Kidney (tissue), 14 donors: ENCODE results near the gene KCP. TPM values are rescaled to one million over a fixed set of nuclear protein-coding genes. Genes with fewer than 3 reads are reported as not detected.
A peak's percentile ranks its signal among the peaks of the same experiment; 100 is the strongest.

ENCODE experiments used
- DNase-seq, 5 donors: peaks; one replicate each; pipeline ENCODE4 v3.0.0-alpha.2; 2013 to 2020
- FAIRE-seq: peaks from 2 replicates; lab custom pipeline; 2012; peaks lifted over from hg19 to GRCh38; lab: Jason Lieb, UNC
- H3K27ac ChIP-seq, 2 donors: one replicate each; pipeline ENCODE4 v1.7.0; 2013; ENCODE audit warnings: low read depth in 2 of 2, low read length in 2 of 2, inconsistent platforms in 1 of 2
- H3K27me3 ChIP-seq: one replicate; pipeline ENCODE4 v1.7.1; 2013; ENCODE audit warnings: low read length, inconsistent platforms; ENCODE audit not compliant: control insufficient read depth, insufficient read depth
- H3K36me3 ChIP-seq, 3 donors: one replicate each; pipeline versions ENCODE4 v1.7.0 to v1.7.1; 2013; ENCODE audit warnings: low read length in 3 of 3, control low read depth in 1 of 3, inconsistent platforms in 1 of 3; ENCODE audit not compliant: insufficient read depth in 3 of 3, control insufficient read depth in 2 of 3
- H3K4me1 ChIP-seq, 3 donors: one replicate each; pipeline versions ENCODE4 v1.7.0 to v1.7.1; 2013; ENCODE audit warnings: low read length in 3 of 3, inconsistent platforms in 1 of 3, low read depth in 1 of 3; ENCODE audit not compliant: control insufficient read depth in 2 of 3, insufficient read depth in 2 of 3
- H3K4me3 ChIP-seq, 3 donors: one replicate each; pipeline versions ENCODE4 v1.7.0 to v1.8.1; 2013; ENCODE audit warnings: low read length in 3 of 3, control low read depth in 1 of 3, inconsistent platforms in 1 of 3
- H3K9ac ChIP-seq, 3 donors: one replicate each; pipeline versions ENCODE4 v1.7.0 to v1.7.1; 2013; ENCODE audit warnings: low read length in 3 of 3, control low read depth in 1 of 3, inconsistent platforms in 1 of 3
- H3K9me3 ChIP-seq, 3 donors: one replicate each; pipeline versions ENCODE4 v1.7.0 to v1.7.1; 2013; ENCODE audit warnings: low read length in 3 of 3, control low read depth in 1 of 3, inconsistent platforms in 1 of 3; ENCODE audit not compliant: control insufficient read depth in 2 of 3, insufficient read depth in 1 of 3
- CTCF ChIP-seq: IDR thresholded peaks from 3 replicates; pipeline ENCODE4 v1.5.1; 2012; ENCODE audit warnings: mild to moderate bottlenecking, moderate library complexity, borderline replicate concordance; ENCODE audit not compliant: insufficient read depth; ENCODE audit errors: extremely low read depth
- intact Hi-C: fragments of 100-400 bp; cut with DNase I; formaldehyde crosslinking; loops from one replicate; pipeline ENCODE4 v1.11.1; 2022
- polyA plus RNA-seq: library from polyadenylated mRNA; stranded (reverse); fragments of 350-450 nt; fragmentation: Illumina TruSeq; extraction: RNeasy Lipid Tissue Mini Kit (QIAGEN cat#74804); gene quantifications from one replicate; pipeline ENCODE4 v1.2.3, GENCODE V29; 2014; ENCODE audit warnings: low read depth, low replicate concordance; ENCODE audit not compliant: insufficient read depth
- total RNA-seq: library from RNA; stranded (reverse); fragmentation: NEBNext Ultra II Directional; extraction: Animal tissue kit (Norgen Biotek cat#: 25700); gene quantifications from one replicate; pipeline ENCODE4 v1.2.1, GENCODE V29; 2021
- donor health status: control.
- donor health status: control.
- donor health status: control.
- donor health status: control.
- donor health status: control.
- donor health status: DM: yes; HTN: yes; CAD: no.
- donor health status: Normal renal cell carcinoma (clear cell type).

The KCP gene
- total and polyA plus RNA-seq, 2 donors from 2014 or later = 7.7 to 44.6 TPM

GRCh38 chr7:128937647-128938543 lies 27.4 kb upstream of the KCP start, which contains the start of gene IRF5:
Gene IRF5 (plus strand): TSS chr7:128937927. CDS start chr7:128942082, 4,155 bp downstream.
- Histone ChIP-seq H3K36me3 (no peaks in the 10 kb centered on the region), H3K27me3 (peaks cover 2% of the 10 kb centered on the region), H3K9me3 (no peaks in the 10 kb centered on the region), H3K4me1 (peaks cover 0 to 16% (median 9%) of the 10 kb centered on the region in 3 donors), H3K9ac (peak within 1 kb of the TSS in 2 of 3 donors; percentile 11 to 65), H3K4me3 (peak within 1 kb of the TSS; percentile 16 to 72 (median 41)), H3K27ac (peak within 1 kb of the TSS; percentile 63 to 78)
- FAIRE-seq (no peak), DNase-seq (peak in 4 of 5 donors; percentile 40 to 88 (median 56))
- no peak for TF ChIP-seq CTCF
- intact Hi-C loops = no loop called here

- DNase-seq (peak in 1 of 5 donors; percentile 8), FAIRE-seq (no peak)
- no peaks in the 10 kb centered on the region for H3K36me3 ChIP-seq
- no peak for TF ChIP-seq CTCF
- H3K4me1 ChIP-seq = peaks cover 0 to 16% (median 9%) of the 10 kb centered on the region in 3 donors
- intact Hi-C loops = no loop called here
- peak overlapping the region in 1 of 3 donors; percentile 65 for H3K9ac ChIP-seq
- peak overlapping the region; percentile 63 to 78 for H3K27ac ChIP-seq
- peaks cover 2% of the 10 kb centered on the region for H3K27me3 ChIP-seq
- H3K9me3 ChIP-seq = no peaks in the 10 kb centered on the region
- peak overlapping the region in 1 of 3 donors; percentile 72 for H3K4me3 ChIP-seq
These were observed 26.8 kb upstream of the KCP start for GRCh38 chr7:128937271-128937646.

- no peak for TF ChIP-seq CTCF
- Histone ChIP-seq H3K36me3 (no peaks in the 10 kb centered on the region), H3K27ac (no peak overlapping the region), H3K9ac (no peak overlapping the region), H3K27me3 (peaks cover 2% of the 10 kb centered on the region), H3K9me3 (no peaks in the 10 kb centered on the region), H3K4me3 (no peak overlapping the region), H3K4me1 (peaks cover 0 to 16% (median 9%) of the 10 kb centered on the region in 3 donors)
- DNase-seq = no peak
- FAIRE-seq = no peak
- intact Hi-C loops = no loop called here
These were observed 26.3 kb upstream of the KCP start for GRCh38 chr7:128936798-128937197.
